HG03460 (cell line): ENCODE data around the gene KMT2B.

ENCODE experiments used
- ATAC-seq: cut with Tn5 transposase; IDR thresholded peaks from one replicate; pipeline ENCODE4 v1.9.1; 2021; ENCODE audit not compliant: unreplicated experiment

KMT2B gene

DNA sequence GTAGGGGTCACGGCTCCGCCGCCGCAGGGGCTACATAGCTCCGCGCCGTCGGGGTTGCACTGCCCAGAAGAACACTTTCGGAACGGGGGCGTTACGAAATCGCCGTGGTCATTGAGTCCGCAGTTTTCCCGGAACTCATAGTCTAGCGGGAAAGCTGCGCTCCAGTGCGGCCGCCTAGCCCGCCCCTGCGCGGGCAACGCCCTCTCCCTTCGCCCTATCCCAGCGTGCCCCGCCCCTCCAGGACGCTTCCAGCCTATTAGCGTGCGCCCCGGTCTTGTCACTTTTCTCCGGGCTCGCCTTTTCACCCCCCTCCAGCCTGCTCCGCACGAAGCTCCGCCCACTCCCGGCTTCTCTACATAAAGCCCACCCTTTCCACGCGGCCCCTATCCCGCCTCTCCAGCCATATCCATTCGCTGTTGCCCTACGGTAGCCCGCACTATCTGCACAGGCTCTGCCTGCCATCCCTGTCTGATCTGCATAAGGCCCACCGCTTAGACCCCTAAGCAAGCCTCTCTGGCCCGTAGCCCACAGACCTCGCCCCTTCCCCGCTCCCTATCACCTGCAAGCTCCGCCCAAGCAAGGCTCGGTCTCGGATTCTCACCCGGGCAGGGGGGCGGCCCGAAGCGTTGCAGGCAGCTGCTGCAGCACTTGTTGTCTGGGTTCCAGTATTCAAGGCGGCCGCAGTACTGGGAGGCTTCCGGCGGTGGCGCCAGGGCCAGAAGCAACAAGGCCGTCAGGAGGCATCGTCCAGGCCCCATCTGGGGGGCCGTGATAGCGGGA lies 22.8 kb downstream of the KMT2B start:
- peak; percentile 44 for ATAC-seq

DNA sequence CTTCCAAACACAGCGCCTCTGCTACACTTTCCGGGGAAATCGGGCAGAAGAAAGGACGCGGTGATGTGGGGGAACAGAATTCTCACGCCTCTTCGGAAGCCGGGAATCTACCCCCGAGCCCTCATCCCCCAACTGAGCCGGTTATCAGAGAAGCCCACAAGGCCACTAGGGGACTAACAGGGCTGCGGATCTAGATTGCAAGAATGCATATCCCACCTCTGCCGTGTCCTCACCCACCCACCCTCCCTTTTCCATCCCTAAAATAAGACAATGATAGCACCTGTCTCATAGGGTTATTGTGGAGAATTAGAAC lies 23.4 kb downstream of the KMT2B start:
- no peak for ATAC-seq

DNA sequence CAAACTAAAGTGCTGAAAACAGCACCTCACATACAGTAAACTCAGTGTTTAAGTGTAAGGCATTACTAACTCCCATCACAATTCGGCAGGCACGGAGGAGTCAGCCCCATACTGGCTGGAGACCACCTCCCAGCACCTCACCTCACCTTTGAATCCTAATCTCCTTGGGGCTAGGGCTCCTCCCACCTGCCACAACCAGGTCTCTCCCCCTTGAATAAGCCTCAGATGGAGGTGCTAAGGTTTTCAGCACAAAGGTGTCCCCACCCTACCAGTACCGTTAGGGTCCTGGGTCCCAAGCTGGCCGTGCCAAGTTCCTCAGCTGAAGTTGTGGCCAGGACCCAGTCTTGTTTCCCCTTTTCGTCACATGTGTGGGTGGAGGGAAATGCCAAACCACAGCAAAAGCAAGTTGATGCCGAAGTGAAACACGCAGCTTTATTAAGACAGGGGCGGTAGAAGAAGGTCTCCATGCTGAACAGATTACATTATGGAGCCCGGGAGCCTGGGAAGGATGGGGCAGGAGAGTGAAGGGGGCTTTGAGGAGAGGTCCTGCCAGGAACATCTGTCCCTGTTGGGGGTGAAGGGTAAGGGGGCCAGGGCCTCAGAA lies 24.4 kb downstream of the KMT2B start, which contains the start of gene IGFLR1:
Gene IGFLR1 (minus strand): TSS at position 332 of the 604 bp plus-strand sequence. CDS start 1,272 bp downstream, outside the sequence.
- ATAC-seq, result no peak

DNA sequence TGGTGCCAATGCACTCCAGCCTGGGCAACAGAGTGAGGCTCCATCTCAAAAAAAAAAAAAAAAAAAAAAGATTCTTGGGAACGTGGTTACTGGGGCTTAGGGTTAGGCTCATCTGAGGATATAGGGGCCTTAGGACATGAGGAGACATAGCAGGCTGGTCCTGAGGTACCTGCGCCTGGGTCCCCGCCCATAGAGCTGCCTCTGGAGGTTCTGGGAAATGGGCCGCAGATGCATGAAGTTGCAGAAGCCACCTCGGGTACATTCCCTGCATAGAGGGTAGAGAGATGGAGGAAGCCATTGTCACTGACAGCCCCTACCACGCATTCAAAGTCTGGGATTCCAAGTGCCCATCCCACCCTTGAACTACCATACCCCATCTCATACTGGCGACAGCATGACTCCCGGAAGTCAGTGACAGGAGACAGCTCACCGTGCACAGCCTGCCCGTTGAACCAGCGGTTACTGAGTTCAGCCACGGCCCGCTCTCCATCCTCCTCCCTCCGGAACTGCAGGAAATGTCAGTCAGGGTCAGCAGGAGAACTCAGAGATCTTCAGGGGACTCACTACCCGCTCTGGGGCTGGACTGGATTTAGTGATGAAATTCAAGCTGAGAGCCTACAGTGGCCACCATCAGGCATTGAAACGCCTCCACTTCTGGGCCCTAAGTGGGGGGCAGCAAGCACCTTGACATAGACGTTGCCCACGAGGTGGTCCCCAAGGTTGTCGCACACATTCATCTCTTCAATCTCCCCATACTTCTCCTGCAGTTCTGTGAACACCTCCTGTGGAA lies 26.0 kb downstream of the KMT2B start:
- no peak for ATAC-seq

DNA sequence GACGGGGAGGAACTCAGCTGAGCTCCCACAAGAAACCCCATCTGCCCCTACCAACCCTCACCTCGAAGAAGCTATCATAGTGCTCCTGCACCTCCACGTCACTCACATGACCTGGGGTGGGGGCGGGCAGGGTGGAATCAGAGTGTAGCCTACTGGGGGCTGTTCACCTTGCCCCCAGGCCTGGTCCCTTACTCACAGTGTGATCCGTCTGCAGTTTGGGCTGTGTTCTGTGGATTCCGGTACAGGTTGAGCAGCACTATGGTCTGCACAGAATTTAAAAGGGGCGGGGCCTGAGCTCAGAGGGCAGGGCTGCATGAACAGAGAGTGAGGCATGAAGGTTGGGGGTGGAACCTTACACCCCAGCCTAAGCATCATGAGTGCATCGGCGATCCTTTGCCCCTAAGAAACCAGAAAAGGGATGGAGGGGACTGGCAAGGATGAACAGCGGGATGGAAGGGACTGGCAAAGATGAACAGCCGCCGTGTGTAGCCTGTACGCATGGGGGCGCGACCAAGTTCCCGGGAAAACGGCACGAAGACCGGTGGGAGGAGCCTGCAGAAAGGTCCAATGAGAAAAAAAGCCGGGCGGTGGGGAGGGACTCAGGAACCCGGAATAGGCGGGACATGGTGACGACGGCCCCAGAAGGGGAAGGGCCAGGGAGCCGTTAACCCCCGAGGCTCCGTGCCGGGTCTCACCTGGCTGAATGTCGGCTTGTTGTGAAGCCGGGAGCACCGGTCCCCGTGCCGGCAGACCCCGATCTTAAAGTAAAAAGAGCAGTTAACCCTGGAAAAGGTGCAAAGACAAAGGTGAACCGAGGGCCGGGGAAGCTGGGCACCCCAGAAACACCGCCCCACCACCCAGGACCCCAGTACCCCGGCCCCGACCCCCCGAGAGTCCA lies 26.9 kb downstream of the KMT2B start:
- ATAC-seq, result peak; percentile 32

DNA sequence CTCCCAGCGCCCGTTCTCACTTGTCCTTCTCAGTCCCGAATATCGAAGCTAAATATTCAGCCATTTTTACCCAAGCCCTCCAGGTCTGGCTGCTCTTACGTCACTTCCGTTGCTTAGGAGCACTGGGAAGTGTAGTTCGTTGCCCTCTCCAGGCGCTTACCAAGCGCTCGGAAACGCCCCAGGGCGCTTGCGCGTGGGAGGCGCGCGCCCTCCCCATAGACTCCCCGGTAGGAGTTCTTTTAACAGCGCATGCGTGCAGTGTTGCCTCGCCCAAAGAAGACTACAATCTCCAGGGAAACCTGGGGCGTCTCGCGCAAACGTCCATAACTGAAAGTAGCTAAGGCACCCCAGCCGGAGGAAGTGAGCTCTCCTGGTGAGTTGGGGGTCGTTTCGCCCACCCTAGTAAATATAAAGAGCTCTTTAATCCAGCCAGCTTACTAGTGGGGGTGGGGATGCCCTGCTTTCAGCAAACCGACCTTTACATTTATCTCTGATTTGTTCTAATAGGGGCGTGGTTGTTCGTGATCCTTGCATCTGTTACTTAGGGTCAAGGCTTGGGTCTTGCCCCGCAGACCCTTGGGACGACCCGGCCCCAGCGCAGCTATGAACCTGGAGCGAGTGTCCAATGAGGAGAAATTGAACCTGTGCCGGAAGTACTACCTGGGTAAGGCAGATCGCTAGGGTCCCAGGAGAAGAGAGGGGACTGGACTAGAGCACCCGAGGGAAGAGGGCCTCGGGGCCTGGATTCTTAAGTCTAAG lies 27.7 kb downstream of the KMT2B start, which contains the start of the genes PSENEN and U2AF1L4:
Gene PSENEN (plus strand): TSS at position 324 of the 759 bp plus-strand sequence. CDS start 280 bp downstream, at position 604.
Gene U2AF1L4 (minus strand): TSS at position 91 of the 759 bp plus-strand sequence. CDS start 27 bp downstream, at position 64.
- ATAC-seq, result peak; percentile 36

DNA sequence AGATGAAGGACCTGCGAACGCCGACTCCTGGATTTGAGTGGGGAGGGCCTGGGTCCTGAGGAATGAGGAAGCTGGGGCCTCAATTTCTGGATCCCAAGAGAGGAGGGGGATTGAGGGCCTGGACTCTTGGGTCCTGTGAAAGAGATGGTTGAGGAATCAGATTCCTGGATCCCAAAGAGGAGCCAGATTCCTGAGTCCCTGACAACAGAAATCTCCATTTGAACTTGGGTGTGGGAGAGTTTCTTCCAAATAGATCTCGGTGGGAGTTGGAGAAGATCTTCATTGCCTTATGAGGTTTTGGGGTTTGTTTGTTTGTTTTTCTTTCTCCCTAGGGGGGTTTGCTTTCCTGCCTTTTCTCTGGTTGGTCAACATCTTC lies 28.3 kb downstream of the KMT2B start:
- no peak for ATAC-seq

DNA sequence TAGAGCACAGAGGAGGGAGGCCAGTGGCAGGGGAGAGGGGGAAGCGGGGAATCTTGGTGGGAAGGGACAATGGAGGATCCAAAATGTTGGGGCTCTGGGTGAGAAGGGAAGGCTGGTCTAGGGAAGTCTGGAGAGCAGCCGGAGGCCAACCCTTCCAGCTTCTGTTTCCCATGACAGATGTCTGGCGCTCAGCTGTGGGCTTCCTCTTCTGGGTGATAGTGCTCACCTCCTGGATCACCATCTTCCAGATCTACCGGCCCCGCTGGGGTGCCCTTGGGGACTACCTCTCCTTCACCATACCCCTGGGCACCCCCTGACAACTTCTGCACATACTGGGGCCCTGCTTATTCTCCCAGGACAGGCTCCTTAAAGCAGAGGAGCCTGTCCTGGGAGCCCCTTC lies 28.7 kb downstream of the KMT2B start:
- ATAC-seq, result no peak

DNA sequence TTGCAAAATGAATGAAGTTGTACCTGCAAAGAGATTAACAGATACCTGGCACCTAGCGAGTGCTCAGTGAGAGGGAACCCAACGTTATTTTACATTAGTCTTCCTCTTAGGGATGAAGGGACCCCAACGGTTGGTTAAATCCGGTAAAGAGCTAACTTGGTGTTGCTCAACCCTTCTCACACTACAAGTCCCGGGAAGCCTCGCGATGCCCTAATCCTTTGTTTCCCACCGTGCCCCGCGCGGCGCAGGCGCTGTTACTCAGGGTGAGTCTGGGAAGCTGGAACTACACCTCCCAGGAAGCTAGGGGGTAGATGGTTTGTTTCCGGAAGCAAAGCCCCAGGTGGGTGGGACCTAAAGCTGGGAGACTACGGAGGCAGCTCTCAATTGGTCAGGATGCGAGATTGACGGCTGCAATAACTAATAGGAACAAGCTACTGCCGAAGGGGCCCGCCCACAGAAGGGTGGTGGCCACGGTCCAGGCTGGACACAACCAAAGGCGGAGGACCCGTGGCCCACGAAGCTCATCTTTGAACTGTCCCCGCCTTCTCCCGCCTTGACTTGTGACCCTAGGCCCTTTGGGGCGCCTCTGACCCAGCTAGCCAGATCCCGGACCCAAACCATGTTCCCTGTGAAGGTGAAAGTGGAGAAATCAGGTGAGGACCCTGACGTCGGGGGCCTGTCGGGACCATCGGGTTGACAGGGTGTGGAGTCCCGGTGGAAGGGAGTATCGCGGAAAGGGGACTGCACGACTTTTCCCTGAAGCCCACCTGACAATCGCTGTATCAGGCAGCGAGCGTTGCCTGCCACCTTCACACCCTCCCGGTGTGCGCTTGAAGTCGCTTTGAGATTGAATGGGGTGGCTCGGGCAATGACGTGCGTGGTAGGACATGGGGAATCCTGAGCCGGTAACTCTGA lies 30.6 kb downstream of the KMT2B start, which contains the start of gene LIN37:
Gene LIN37 (plus strand): TSS at position 471 of the 915 bp plus-strand sequence. CDS start 149 bp downstream, at position 620.
- peak; percentile 57 for ATAC-seq

DNA sequence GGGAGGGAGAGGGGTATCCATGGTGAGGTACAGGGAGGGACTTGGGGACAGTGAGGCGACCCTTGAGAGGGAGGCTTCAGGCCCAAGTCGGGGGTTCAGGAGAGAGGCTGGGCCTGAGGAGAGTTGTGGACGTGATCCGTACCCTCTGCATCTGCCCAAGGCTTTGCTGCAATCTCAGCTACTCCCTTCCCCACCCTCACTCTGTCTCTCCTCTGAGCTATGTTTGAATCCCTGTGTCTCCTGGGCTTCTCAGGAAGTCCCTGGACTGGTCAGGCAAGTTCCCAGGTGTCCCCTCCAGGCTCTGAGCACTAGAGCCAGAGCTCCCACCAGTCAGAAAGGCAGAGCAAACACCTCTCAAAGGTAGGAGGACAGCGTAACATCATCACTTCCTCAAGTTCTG lies 32.4 kb downstream of the KMT2B start:
- no peak for ATAC-seq

DNA sequence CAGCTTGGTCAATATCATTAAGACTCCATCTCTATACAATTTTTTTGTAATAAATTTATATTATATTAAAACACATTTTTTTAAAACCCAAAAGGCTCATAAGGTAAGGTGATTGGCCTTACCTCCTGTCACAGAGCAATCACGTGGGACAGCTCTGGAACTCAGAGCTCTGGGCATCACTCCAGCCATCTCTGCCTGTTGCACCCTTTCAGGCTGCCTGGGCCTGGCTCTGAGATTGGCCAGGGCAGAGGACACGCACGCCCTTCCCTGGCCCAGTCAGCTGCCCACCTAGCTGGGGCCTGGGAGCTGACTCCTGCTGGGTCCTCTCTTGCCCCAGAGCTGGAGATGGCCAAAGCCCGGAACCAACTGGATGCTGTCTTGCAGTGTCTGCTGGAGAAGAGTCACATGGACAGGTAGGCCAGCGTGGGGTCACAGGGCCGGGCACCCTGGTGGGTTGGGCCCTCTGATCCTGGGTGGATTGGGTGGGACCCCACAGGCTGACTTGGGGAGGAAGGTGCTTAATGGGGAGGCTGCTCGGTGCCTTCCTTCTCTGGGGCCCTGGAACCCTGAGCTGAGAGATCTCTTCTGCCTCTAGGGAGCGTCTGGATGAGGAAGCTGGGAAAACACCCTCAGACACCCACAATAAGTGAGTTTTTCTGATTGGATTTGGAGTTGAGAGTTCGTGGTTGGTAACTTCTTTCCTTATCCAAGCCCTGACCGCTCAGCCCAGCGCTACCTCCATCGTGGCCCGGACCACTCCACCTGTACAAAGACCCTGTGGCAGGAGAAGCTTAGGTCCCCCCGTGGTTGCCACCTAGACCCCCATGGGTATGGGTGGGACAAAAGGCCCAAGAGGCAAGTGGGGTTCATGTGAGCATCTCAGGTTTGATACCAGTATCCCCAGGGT lies 34.3 kb downstream of the KMT2B start:
- no peak for ATAC-seq

DNA sequence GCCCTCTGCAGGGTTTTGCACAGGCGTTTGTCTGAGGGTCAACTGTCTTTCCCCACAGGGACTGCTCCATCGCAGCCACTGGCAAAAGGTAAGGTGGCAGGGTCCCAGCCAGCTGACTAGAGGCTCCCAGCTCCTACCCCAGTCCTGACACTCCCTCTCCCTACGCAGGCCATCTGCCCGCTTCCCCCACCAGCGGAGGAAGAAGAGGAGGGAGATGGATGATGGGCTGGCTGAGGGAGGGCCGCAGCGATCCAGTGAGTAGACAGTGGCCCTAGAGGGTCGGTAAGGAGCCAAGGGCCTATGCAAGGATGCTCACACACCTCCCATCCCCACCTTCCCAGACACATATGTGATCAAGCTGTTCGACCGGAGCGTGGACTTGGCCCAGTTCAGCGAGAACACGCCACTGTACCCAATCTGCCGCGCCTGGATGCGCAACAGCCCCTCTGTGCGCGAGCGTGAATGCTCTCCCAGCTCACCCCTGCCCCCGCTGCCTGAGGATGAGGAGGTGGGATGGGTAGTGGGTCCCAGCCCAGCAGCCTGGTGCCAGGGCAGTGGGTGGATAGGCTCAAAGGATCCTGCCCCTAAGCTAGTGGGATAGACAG lies 35.0 kb downstream of the KMT2B start:
- no peak for ATAC-seq

DNA sequence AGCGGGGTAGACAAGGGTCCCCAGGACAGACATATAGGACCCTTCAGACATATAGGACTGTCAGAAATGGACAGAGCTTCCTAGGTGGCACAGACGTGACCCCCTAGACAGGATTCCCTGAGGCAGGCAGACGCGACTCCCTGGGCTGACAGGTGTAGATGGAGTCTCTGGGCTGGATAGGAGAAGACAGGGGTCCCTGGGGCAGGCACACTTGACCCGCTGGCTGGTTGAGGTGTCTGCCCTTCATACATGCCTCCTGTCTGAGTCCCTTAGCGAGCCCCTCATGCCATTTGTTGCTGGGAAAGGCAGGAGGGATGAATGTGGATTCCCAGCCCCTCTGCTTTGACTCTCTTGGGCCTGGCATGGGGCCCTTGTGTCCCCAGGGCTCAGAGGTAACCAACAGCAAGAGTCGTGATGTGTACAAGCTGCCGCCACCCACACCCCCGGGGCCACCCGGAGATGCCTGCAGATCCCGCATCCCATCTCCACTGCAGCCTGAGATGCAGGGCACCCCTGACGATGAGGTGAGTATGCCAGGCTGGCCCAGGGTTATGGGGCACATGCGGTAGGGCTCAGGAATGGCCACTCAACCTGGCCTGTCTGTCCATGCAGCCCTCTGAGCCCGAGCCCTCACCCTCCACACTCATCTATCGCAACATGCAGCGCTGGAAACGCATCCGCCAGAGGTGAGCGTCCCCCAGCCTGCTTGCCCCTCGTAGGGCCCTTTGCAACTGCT lies 36.0 kb downstream of the KMT2B start:
- ATAC-seq, result no peak

DNA sequence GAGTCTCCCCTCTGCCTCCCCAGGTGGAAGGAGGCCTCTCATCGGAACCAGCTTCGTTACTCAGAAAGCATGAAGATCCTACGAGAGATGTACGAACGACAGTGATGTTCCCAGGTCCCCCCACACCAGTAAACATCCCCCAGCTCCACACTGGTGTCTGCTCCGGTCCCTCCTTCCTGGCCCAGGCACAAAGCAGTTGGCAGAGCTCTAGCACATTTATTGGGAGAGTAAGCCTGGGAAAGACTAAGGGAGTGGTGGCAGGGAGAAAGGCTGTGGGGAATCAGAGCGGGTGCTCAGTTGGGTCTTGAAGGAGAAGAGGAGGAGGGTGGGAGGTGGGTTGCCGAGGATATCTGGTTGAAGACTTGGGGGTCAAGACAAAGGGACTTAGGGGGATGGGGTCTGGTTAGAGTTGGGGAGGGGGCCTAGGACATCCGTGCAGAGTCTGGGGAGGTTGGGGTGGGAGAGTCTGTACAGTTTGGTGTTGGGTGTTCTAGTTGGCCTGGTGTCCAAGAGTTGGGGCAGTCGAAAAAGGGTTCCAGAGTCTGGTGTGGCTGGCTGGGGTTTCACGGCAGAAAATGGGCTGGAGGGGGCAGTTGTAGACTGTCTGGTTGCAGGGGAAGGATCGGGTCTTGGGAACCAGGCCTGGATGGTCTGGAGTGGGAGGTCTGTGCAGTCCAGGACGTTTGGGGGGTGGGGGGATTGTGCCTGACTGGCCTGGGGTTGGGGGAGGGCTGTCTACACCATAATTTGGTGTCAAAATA lies 36.7 kb downstream of the KMT2B start:
- no peak for ATAC-seq

DNA sequence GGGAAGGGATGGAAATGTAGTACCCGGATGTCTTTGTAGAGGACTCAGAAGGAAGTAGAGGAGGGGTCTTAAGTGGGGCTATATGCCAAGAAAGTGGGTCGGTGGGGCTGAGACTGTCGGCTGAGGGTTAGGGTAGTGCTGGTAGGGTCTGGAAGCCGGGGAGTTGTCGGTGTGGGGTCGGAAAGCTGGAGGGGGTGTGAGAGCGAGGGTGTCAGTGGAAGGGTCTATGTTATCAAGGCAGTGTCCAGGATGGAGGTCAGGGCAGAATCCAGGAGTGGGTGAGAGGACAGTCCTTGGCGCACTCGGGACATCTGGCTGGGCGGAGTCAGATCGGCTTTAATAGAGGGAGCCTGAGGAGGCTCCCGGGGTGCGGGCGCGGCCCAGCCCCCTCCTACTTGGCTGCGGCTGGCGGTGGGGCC lies 37.3 kb downstream of the KMT2B start:
- ATAC-seq, result no peak
